ENCODE data around the gene ZNF256.
A peak's percentile ranks its signal among the peaks of the same experiment; 100 is the strongest.

The ZNF256 gene

GRCh38 chr19:57947419-57948134 lies at the start of gene ZNF256:
ZNF256 (minus strand) TSS chr19:57947706; CDS start chr19:57947474, 232 bp downstream.
- peak; percentile 97 for DNase-seq (ENCODE audit: low spot score)

- DNase-seq (ENCODE audit: low spot score): peak; percentile 47
Observed at GRCh38 chr19:57992841-57993240, 45.3 kb upstream of the ZNF256 start.

- DNase-seq (ENCODE audit: low spot score): no peak
Observed at GRCh38 chr19:57978586-57979289, 31.2 kb upstream of the ZNF256 start.

- DNase-seq (ENCODE audit: low spot score): no peak
Observed at GRCh38 chr19:57974434-57974833, 26.9 kb upstream of the ZNF256 start, which contains the start of gene C19orf18. C19orf18 (minus strand) TSS chr19:57974534; CDS start chr19:57974432, 102 bp downstream.

GRCh38 chr19:57964761-57965160 lies 17.3 kb upstream of the ZNF256 start:
- DNase-seq (ENCODE audit: low spot score): no peak

- DNase-seq (ENCODE audit: low spot score): no peak
Observed at GRCh38 chr19:57961785-57962184, 14.3 kb upstream of the ZNF256 start.

GRCh38 chr19:57954996-57955395 lies 7.5 kb upstream of the ZNF256 start:
- no peak for DNase-seq (ENCODE audit: low spot score)

GRCh38 chr19:57949702-57950101 lies 2.2 kb upstream of the ZNF256 start:
- no peak for DNase-seq (ENCODE audit: low spot score)

- no peak for DNase-seq (ENCODE audit: low spot score)
Observed at GRCh38 chr19:57949296-57949695, 1.8 kb upstream of the ZNF256 start.

GRCh38 chr19:57947088-57947418 lies 453 bp downstream of the ZNF256 start:
- DNase-seq (ENCODE audit: low spot score): no peak

- DNase-seq (ENCODE audit: low spot score): no peak
Observed at GRCh38 chr19:57946316-57946715, 1.2 kb downstream of the ZNF256 start.

- DNase-seq (ENCODE audit: low spot score): no peak
Observed at GRCh38 chr19:57941593-57941992, 5.9 kb downstream of the ZNF256 start.

GRCh38 chr19:57935731-57936130 lies 11.8 kb downstream of the ZNF256 start:
- no peak for DNase-seq (ENCODE audit: low spot score)

GRCh38 chr19:57934820-57935665 lies 12.5 kb downstream of the ZNF256 start, which contains the start of gene ZNF418:
ZNF418 (minus strand) TSS chr19:57935402; CDS start chr19:57933822, 1,580 bp downstream.
- peak; percentile 68 for DNase-seq (ENCODE audit: low spot score)

GRCh38 chr19:57927587-57927986 lies 19.9 kb downstream of the ZNF256 start:
- DNase-seq (ENCODE audit: low spot score): no peak

- DNase-seq (ENCODE audit: low spot score): peak; percentile 88
Observed at GRCh38 chr19:57916168-57916995, 31.1 kb downstream of the ZNF256 start, which contains the start of gene ZNF417. ZNF417 (minus strand) TSS chr19:57916592; CDS start chr19:57916411, 181 bp downstream.

GRCh38 chr19:57914531-57914930 lies 33.0 kb downstream of the ZNF256 start:
- no peak for DNase-seq (ENCODE audit: low spot score)

GRCh38 chr19:57907394-57907793 lies 40.1 kb downstream of the ZNF256 start:
- no peak for DNase-seq (ENCODE audit: low spot score)

GRCh38 chr19:57905258-57905657 lies 42.2 kb downstream of the ZNF256 start:
- no peak for DNase-seq (ENCODE audit: low spot score)

GRCh38 chr19:57903618-57904184 lies 43.8 kb downstream of the ZNF256 start:
- DNase-seq (ENCODE audit: low spot score): no peak

- no peak for DNase-seq (ENCODE audit: low spot score)
Observed at GRCh38 chr19:57900311-57900710, 47.2 kb downstream of the ZNF256 start.
